Heart left ventricle (tissue), 13 donors: ENCODE data around the gene UVSSA.

Experiments used
- CTCF ChIP-seq, 12 donors: fragments of 200-600 bp; sonication (generic) in 4 of 12; IDR thresholded peaks; one replicate each; pipeline versions ENCODE4 v1.5.0 to v1.8.0; 2018 to 2022; ENCODE audit warnings: antibody characterized with exemption in 12 of 12, mild to moderate bottlenecking in 5 of 12
- POLR2A ChIP-seq, 2 donors: fragments of 450-650 bp; IDR thresholded peaks; one replicate each; pipeline ENCODE4 v1.6.1; 2017; ENCODE audit warnings: antibody characterized with exemption in 2 of 2, mild to moderate bottlenecking in 2 of 2, moderate library complexity in 2 of 2
- donor health status: ischemic (EF 13 %, LVEDD 7.1; RV severe dilation, severe dysfunction).
- donor health status: DM: no; HTN: yes; CAD: no.
- donor health status: DM: no; HTN: no; CAD: no.
- donor health status: ischemic (EF 25% LVEDD 6.9; RV normal size, moderate dysfunction).
- donor health status: ischemic (EF 25% LVEDD 5.7; RV mildly dilated, moderate dysfunction).
- donor health status: ischemic (EF 35%, LVEDD 5.7; RV mildly dilated, moderate dysfunction).
- donor health status: nonischemic (EF 11% LVEDD 7.7; RV severe dilation, severe dysfunction).
- donor health status: DM: yes; HTN: yes; CAD: no.
- donor health status: PGD.
- donor health status: ischemic (EF 29% LVEDD 5.4; RV normal size, mild dysfunction).
- donor health status: nonischemic (EF 23%, LVEDD 6.1; RV moderate dilation, normal function).

GRCh38 chr4:1376841-1377605, 30.0 kb downstream of the UVSSA start:
- TF ChIP-seq CTCF (IDR thresholded peaks at IDR 0.05) (no peak), POLR2A (IDR thresholded peaks at IDR 0.05) (no peak)
